HG03558 (cell line): ENCODE results near the gene PTPRN2.

Experiments used
- ATAC-seq: cut with Tn5 transposase; IDR thresholded peaks from one replicate; pipeline ENCODE4 v1.9.1; 2021; ENCODE audit warnings: moderate number of reproducible peaks; ENCODE audit not compliant: unreplicated experiment; ENCODE audit errors: extremely low read depth

PTPRN2 gene

GRCh38 chr7:157806711-157807110 lies 780.9 kb downstream of the PTPRN2 start:
- ATAC-seq: no peak

GRCh38 chr7:157805713-157806112 lies 781.9 kb downstream of the PTPRN2 start:
- ATAC-seq: no peak

- ATAC-seq: no peak
These were observed 783.7 kb downstream of the PTPRN2 start for GRCh38 chr7:157803906-157804305.

GRCh38 chr7:157801971-157802675 lies 785.5 kb downstream of the PTPRN2 start:
- no peak for ATAC-seq

GRCh38 chr7:157801113-157801512 lies 786.5 kb downstream of the PTPRN2 start:
- ATAC-seq: no peak

GRCh38 chr7:157800281-157800680 lies 787.3 kb downstream of the PTPRN2 start:
- no peak for ATAC-seq

- ATAC-seq: no peak
These were observed 788.4 kb downstream of the PTPRN2 start for GRCh38 chr7:157799076-157799685.

- ATAC-seq: no peak
These were observed 790.3 kb downstream of the PTPRN2 start for GRCh38 chr7:157797361-157797760.

GRCh38 chr7:157796846-157797245 lies 790.8 kb downstream of the PTPRN2 start:
- ATAC-seq: no peak

GRCh38 chr7:157795643-157796042 lies 792.0 kb downstream of the PTPRN2 start:
- ATAC-seq: no peak

- ATAC-seq: no peak
These were observed 792.4 kb downstream of the PTPRN2 start for GRCh38 chr7:157795199-157795598.

- no peak for ATAC-seq
These were observed 792.9 kb downstream of the PTPRN2 start for GRCh38 chr7:157794746-157795065.

- no peak for ATAC-seq
These were observed 793.5 kb downstream of the PTPRN2 start for GRCh38 chr7:157793973-157794745.

- no peak for ATAC-seq
These were observed 794.6 kb downstream of the PTPRN2 start for GRCh38 chr7:157793087-157793353.

- no peak for ATAC-seq
These were observed 795.2 kb downstream of the PTPRN2 start for GRCh38 chr7:157792241-157793086.

- ATAC-seq: no peak
These were observed 796.0 kb downstream of the PTPRN2 start for GRCh38 chr7:157791666-157792065.

GRCh38 chr7:157791261-157791660 lies 796.4 kb downstream of the PTPRN2 start:
- no peak for ATAC-seq

GRCh38 chr7:157789942-157790341 lies 797.7 kb downstream of the PTPRN2 start:
- no peak for ATAC-seq

GRCh38 chr7:157789094-157789493 lies 798.5 kb downstream of the PTPRN2 start:
- no peak for ATAC-seq

GRCh38 chr7:157788573-157788972 lies 799.0 kb downstream of the PTPRN2 start:
- no peak for ATAC-seq

- no peak for ATAC-seq
These were observed 800.3 kb downstream of the PTPRN2 start for GRCh38 chr7:157787275-157787701.
